ENCODE data around the gene ATG4A. TPM values are rescaled to one million over a fixed set of nuclear protein-coding genes. Genes with fewer than 3 reads are reported as not detected.

Gene ATG4A
- total RNA-seq, 2 experiments from 2014 or later, result 12.5 to 12.7 TPM

DNA sequence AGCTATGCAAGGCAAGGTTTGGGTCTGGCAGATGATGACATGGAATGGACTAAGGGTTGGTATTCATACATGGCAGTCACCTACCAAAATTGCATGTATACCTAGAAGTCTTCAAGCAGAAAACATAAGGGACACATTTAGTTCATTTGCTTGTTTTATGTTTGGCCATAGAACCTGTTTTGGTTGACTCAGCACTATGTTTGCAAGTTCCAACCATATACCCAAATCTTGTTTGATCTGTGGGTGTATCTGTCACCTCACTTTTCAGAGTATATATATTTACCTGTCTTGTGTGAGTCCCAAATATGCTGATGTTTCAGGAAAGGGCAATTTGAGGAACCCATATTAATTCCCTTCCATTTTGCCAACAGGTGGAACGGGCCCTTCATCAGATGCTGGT lies 39.3 kb downstream of the ATG4A start:
- ChIA-PET CTCF (interaction anchor here (1.1 kb wide), 1 partner anchor 9 kb away, joined by 4 read pairs; no protein-coding TSS in a partner anchor), POLR2A (no interaction called here)
- Mint-ChIP-seq H3K27ac (no peak overlapping the region), H3K4me1 (no peaks in the 10 kb centered on the region), H3K4me3 (no peak overlapping the region), H3K27me3 (no peaks in the 10 kb centered on the region), H3K36me3 (ENCODE audit: low read depth) (peaks cover 30% of the 10 kb centered on the region), H3K9me3 (no peaks in the 10 kb centered on the region)
- no peak for DNase-seq

GRCh38 chrX:108131471-108131870 lies 39.9 kb downstream of the ATG4A start:
- CTCF ChIA-PET, result interaction anchor here (1.1 kb wide), 1 partner anchor 8 kb away, joined by 4 read pairs; no protein-coding TSS in a partner anchor
- Mint-ChIP-seq H3K27ac (no peak overlapping the region), H3K4me1 (no peaks in the 10 kb centered on the region), H3K9me3 (no peaks in the 10 kb centered on the region), H3K27me3 (no peaks in the 10 kb centered on the region), H3K4me3 (no peak overlapping the region), H3K36me3 (ENCODE audit: low read depth) (peaks cover 28% of the 10 kb centered on the region)
- no peak for DNase-seq
- POLR2A ChIA-PET, result no interaction called here

DNA sequence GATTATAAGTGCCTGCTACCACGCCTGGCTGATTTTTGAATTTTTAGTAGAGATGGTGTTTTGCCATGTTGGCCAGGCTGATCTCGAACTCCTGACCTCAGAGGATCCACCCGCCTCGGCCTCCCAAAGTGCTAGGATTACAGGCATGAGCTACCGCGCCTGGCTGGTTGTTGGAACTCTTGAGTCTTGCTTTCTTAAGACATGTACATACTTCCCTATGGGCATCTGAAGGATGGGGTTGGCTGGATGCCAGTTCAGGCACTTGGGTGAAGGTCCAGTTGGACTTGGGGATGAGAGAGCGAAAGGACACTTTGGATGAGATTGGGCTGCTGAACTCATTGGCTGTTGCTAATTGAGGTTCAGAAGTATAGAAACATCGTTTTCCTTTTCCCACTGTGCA lies 40.5 kb downstream of the ATG4A start:
- Mint-ChIP-seq H3K9me3 (no peaks in the 10 kb centered on the region), H3K4me3 (no peak overlapping the region), H3K36me3 (ENCODE audit: low read depth) (peaks cover 27% of the 10 kb centered on the region), H3K27me3 (no peaks in the 10 kb centered on the region), H3K4me1 (no peaks in the 10 kb centered on the region), H3K27ac (no peak overlapping the region)
- POLR2A ChIA-PET, result no interaction called here
- no peak for DNase-seq
- CTCF ChIA-PET, result no interaction called here

DNA sequence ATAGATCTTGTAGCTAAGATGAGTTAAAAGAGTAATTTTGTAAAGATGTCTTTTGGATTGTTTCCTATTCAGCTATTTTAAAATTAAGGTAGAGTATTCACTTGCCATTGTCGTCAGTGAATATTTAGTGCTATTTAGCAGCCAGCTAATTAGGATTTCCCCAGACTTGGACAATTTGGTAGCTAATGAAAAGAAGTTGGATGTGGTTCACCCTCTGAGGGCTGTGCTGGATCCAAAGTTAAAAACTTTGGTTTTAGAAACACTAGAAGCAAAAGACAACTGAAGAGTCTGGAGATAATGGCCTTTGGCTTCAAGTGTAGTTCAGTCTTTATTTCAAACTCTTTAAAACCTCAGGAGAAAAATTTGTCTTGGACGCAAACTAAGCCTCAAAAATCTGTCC lies 41.3 kb downstream of the ATG4A start:
- DNase-seq, result no peak

GRCh38 chrX:108134724-108135123 lies 43.1 kb downstream of the ATG4A start:
- Mint-ChIP-seq H3K27me3 (no peaks in the 10 kb centered on the region), H3K9me3 (no peaks in the 10 kb centered on the region), H3K27ac (no peak overlapping the region), H3K36me3 (ENCODE audit: low read depth) (peaks cover 24% of the 10 kb centered on the region), H3K4me1 (no peaks in the 10 kb centered on the region), H3K4me3 (no peak overlapping the region)
- no peak for DNase-seq
- ChIA-PET CTCF (no interaction called here), POLR2A (no interaction called here)

More for the DNA sequence above, 41.3 kb downstream of the ATG4A start:
- Mint-ChIP-seq H3K4me1 (no peaks in the 10 kb centered on the region), H3K4me3 (no peak overlapping the region), H3K9me3 (no peaks in the 10 kb centered on the region), H3K27me3 (no peaks in the 10 kb centered on the region), H3K36me3 (ENCODE audit: low read depth) (peaks cover 27% of the 10 kb centered on the region), H3K27ac (no peak overlapping the region)
- CTCF ChIA-PET, result no interaction called here
- POLR2A ChIA-PET, result no interaction called here

- CTCF ChIA-PET, result interaction anchor here (0.8 to 1.4 kb wide), 3 partner anchors 8 to 119 kb away, joined by 3 to 4 read pairs (median 3); no protein-coding TSS in a partner anchor
These were observed 47.5 kb downstream of the ATG4A start for GRCh38 chrX:108138814-108139702.

GRCh38 chrX:108148524-108148923 lies 56.9 kb downstream of the ATG4A start:
- DNase-seq, result no peak
- POLR2A ChIA-PET, result no interaction called here
- Mint-ChIP-seq H3K27ac (peak overlapping the region; percentile 38), H3K4me1 (peaks cover 15% of the 10 kb centered on the region), H3K4me3 (no peak overlapping the region), H3K9me3 (no peaks in the 10 kb centered on the region), H3K36me3 (ENCODE audit: low read depth) (peaks cover 41% of the 10 kb centered on the region), H3K27me3 (no peaks in the 10 kb centered on the region)
- CTCF ChIA-PET, result no interaction called here

More at GRCh38 chrX:108138814-108139702, 47.5 kb downstream of the ATG4A start:
- POLR2A ChIA-PET, result no interaction called here
- no peaks in the 10 kb centered on the region for H3K27me3 Mint-ChIP-seq
- no peaks in the 10 kb centered on the region for H3K4me1 Mint-ChIP-seq
- H3K9me3 Mint-ChIP-seq, result no peaks in the 10 kb centered on the region
- H3K36me3 Mint-ChIP-seq (ENCODE audit: low read depth), result peaks cover 10% of the 10 kb centered on the region
- no peak overlapping the region for H3K4me3 Mint-ChIP-seq
- DNase-seq, result no peak
- H3K27ac Mint-ChIP-seq, result no peak overlapping the region

DNA sequence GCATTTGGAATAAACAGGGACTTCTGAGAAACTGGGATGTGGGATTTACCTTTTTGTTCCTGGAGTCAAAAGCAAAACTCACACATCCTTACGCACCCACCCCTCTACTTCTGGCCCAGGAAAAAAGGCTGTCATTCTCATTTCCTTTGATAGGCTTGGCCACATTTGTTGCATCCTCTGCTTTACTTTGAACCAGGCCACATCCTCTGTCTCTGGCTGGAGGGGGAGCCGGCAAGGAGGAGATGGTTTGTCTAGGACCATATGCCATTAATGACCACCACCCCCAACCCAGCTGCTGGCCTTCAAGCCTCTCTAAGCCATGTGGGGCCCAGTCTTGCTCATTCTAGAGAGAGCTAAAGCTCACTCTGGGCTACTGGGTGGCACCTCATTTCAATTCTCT lies 64.5 kb downstream of the ATG4A start:
- CTCF ChIA-PET, result no interaction called here
- no peak overlapping the region for H3K4me3 Mint-ChIP-seq
- peaks cover 26% of the 10 kb centered on the region for H3K36me3 Mint-ChIP-seq (ENCODE audit: low read depth)
- H3K4me1 Mint-ChIP-seq, result peaks cover 9% of the 10 kb centered on the region
- no peaks in the 10 kb centered on the region for H3K9me3 Mint-ChIP-seq
- no peak overlapping the region for H3K27ac Mint-ChIP-seq
- no peak for DNase-seq
- POLR2A ChIA-PET, result no interaction called here
- H3K27me3 Mint-ChIP-seq, result no peaks in the 10 kb centered on the region

DNA sequence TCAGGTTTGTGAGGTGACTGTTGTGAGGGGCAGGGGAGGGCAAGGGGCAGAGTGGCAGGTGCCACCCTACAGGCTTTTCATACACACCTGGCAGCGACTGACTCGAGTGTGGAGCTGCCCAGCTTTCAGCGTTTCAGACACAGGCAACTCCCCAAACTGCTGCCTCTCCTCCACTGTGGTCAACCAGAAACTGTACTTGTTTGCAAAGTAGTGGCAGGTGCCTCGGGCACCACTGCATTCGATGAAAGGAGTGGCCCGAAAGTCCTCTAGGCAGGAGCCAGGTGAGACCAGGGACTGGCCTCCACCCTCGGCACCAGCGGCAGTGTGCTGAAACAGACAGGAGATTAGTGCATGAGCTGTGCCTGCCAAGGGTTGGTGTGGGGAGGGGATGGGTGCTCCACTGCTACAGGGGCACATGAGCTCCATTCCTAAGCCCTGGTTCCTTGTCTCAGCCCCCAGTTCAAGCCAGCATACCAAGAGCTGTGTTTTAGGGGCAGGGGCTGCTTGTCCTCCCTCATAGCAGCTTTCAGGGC lies 65.4 kb downstream of the ATG4A start:
- Mint-ChIP-seq H3K4me1 (peaks cover 9% of the 10 kb centered on the region), H3K36me3 (ENCODE audit: low read depth) (peaks cover 22% of the 10 kb centered on the region), H3K9me3 (no peaks in the 10 kb centered on the region), H3K27ac (no peak overlapping the region), H3K27me3 (no peaks in the 10 kb centered on the region), H3K4me3 (no peak overlapping the region)
- ChIA-PET POLR2A (no interaction called here), CTCF (no interaction called here)
- DNase-seq, result no peak

DNA sequence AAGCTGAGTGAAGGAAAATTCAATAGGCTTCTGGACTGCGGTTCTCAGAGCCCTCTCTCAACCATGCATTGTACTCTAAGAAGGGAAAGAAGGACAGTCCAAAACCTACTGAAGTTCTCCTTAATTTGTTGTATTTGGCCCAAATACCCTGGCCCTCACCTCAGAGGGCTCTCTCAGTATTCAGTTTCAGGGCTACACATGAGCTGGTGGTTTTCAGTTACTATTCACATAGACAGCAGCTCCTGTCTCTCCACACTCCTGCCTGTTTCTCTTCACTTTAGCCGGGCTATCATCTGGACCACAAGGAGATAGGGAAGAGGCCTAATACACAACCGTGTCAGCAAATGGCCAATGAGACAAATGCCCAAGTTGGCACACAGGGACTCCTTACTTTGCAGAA lies 66.0 kb downstream of the ATG4A start:
- peaks cover 19% of the 10 kb centered on the region for H3K36me3 Mint-ChIP-seq (ENCODE audit: low read depth)
- DNase-seq, result no peak
- no peaks in the 10 kb centered on the region for H3K27me3 Mint-ChIP-seq
- ChIA-PET POLR2A (no interaction called here), CTCF (no interaction called here)
- H3K4me3 Mint-ChIP-seq, result no peak overlapping the region
- H3K27ac Mint-ChIP-seq, result no peak overlapping the region
- no peaks in the 10 kb centered on the region for H3K9me3 Mint-ChIP-seq
- H3K4me1 Mint-ChIP-seq, result peaks cover 9% of the 10 kb centered on the region

GRCh38 chrX:108159028-108159670 lies 67.6 kb downstream of the ATG4A start:
- peaks cover 5% of the 10 kb centered on the region for H3K36me3 Mint-ChIP-seq (ENCODE audit: low read depth)
- H3K4me1 Mint-ChIP-seq, result peaks cover 9% of the 10 kb centered on the region
- no peaks in the 10 kb centered on the region for H3K27me3 Mint-ChIP-seq
- POLR2A ChIA-PET, result no interaction called here
- no peak overlapping the region for H3K27ac Mint-ChIP-seq
- DNase-seq, result no peak
- no peaks in the 10 kb centered on the region for H3K9me3 Mint-ChIP-seq
- CTCF ChIA-PET, result no interaction called here
- H3K4me3 Mint-ChIP-seq, result no peak overlapping the region

DNA sequence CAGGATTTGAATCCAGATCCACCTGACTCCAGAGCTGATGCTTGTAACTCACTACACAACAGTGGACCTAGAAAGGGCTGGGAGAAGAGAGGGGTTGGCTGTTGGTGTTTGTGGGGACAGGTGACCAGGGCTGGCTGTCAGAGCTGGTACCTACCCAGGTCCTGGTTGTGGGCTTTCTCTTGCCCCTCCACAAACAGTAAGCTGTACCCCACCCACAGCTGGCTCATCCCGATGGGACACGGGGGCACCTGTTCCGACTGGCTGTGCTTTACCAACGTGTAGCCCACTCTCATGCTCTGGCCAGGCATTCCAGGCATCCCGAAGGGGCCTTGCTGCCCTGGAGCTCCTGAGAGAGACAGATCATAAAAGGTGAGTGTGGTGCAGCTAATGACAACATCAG lies 68.7 kb downstream of the ATG4A start:
- ChIA-PET CTCF (no interaction called here), POLR2A (no interaction called here)
- Mint-ChIP-seq H3K27me3 (no peaks in the 10 kb centered on the region), H3K9me3 (no peaks in the 10 kb centered on the region), H3K27ac (no peak overlapping the region), H3K4me1 (peaks cover 9% of the 10 kb centered on the region), H3K4me3 (no peak overlapping the region), H3K36me3 (ENCODE audit: low read depth) (peaks cover 3% of the 10 kb centered on the region)
- DNase-seq, result no peak

DNA sequence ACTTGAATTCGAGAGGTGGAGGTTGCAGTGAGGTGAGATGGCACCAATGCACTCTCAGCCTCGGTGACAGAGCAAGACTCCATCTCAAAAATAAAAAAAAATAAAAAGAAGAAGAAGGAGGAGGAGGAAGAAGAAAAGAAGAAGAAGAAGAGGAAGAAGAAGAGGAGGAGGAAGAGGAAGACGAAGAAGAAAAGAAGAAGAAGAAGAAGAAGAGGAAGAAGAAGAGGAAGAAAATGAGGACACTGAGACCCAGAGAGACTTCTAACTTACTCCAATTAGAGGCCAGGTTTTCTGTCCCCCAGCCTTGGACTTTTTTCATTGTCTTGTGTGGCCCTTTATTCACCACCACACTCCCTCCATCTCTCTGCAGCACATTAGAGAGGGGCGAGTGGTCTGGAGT lies 70.7 kb downstream of the ATG4A start:
- Mint-ChIP-seq H3K27ac (no peak overlapping the region), H3K36me3 (ENCODE audit: low read depth) (no peaks in the 10 kb centered on the region), H3K27me3 (no peaks in the 10 kb centered on the region), H3K4me3 (no peak overlapping the region), H3K4me1 (no peaks in the 10 kb centered on the region), H3K9me3 (no peaks in the 10 kb centered on the region)
- CTCF ChIA-PET, result no interaction called here
- POLR2A ChIA-PET, result no interaction called here
- DNase-seq, result no peak

Data from activated CD4-positive, alpha-beta memory T cell treated with anti-CD3 and anti-CD28 coated beads, Interleukin-2, amount 10 ng/mL, durations not matched to agents 7 days and 5 days (primary cell).